CD1c-positive myeloid dendritic cell (primary cell): ENCODE data around the gene HBS1L.
A peak's percentile ranks its signal among the peaks of the same experiment; 100 is the strongest.
"Not testable (repeated sequence)": the region's sequence is repeated elsewhere in the genome, so short reads cannot be mapped to it uniquely, and the experiment has no call there.

Source experiments
- DNase-seq: peaks from one replicate; pipeline ENCODE4 v3.0.0-alpha.2; 2016; ENCODE audit errors: extremely low spot score

HBS1L gene

GRCh38 chr6:135075018-135075417 lies 20.4 kb upstream of the HBS1L start:
- DNase-seq, result no peak

- DNase-seq, result no peak
Observed at GRCh38 chr6:135073756-135074393, 19.3 kb upstream of the HBS1L start.

GRCh38 chr6:135073217-135073616 lies 18.6 kb upstream of the HBS1L start:
- no peak for DNase-seq

GRCh38 chr6:135072753-135073152 lies 18.1 kb upstream of the HBS1L start:
- DNase-seq, result no peak

- DNase-seq, result no peak
Observed at GRCh38 chr6:135071541-135071940, 16.9 kb upstream of the HBS1L start.

GRCh38 chr6:135067911-135068310 lies 13.3 kb upstream of the HBS1L start:
- no peak for DNase-seq

- DNase-seq, result peak; percentile 20
Observed at GRCh38 chr6:135066806-135067205, 12.2 kb upstream of the HBS1L start.

GRCh38 chr6:135066397-135066796 lies 11.8 kb upstream of the HBS1L start:
- peak; percentile 39 for DNase-seq

- DNase-seq, result no peak
Observed at GRCh38 chr6:135064586-135064985, 10.0 kb upstream of the HBS1L start.

- DNase-seq, result no peak
Observed at GRCh38 chr6:135063926-135064325, 9.3 kb upstream of the HBS1L start.

GRCh38 chr6:135062735-135063134 lies 8.1 kb upstream of the HBS1L start:
- DNase-seq, result no peak

- DNase-seq, result no peak
Observed at GRCh38 chr6:135060076-135060475, 5.5 kb upstream of the HBS1L start.

GRCh38 chr6:135058299-135058698 lies 3.7 kb upstream of the HBS1L start:
- not testable (repeated sequence) for DNase-seq

- DNase-seq, result no peak
Observed at GRCh38 chr6:135056632-135057031, 2.0 kb upstream of the HBS1L start.

GRCh38 chr6:135054226-135054568 lies 425 bp downstream of the HBS1L start:
- peak; percentile 3 for DNase-seq

GRCh38 chr6:135053406-135053805 lies 1.2 kb downstream of the HBS1L start:
- DNase-seq, result no peak

- DNase-seq, result no peak
Observed at GRCh38 chr6:135052939-135053338, 1.7 kb downstream of the HBS1L start.

GRCh38 chr6:135048915-135049314 lies 5.7 kb downstream of the HBS1L start:
- no peak for DNase-seq

- no peak for DNase-seq
Observed at GRCh38 chr6:135047336-135047735, 7.3 kb downstream of the HBS1L start.

- DNase-seq, result no peak
Observed at GRCh38 chr6:135046912-135047311, 7.7 kb downstream of the HBS1L start.

GRCh38 chr6:135044639-135045038 lies 10.0 kb downstream of the HBS1L start:
- no peak for DNase-seq

GRCh38 chr6:135043846-135044245 lies 10.8 kb downstream of the HBS1L start:
- no peak for DNase-seq

- no peak for DNase-seq
Observed at GRCh38 chr6:135043364-135043763, 11.3 kb downstream of the HBS1L start.

- no peak for DNase-seq
Observed at GRCh38 chr6:135038335-135038734, 16.3 kb downstream of the HBS1L start.
